A549 treated with AZD9567 at 1 μM for 4 hours (cell line): Measurements from ENCODE around the gene TSHZ2. TPM values are rescaled to one million over a fixed set of nuclear protein-coding genes. Genes with fewer than 3 reads are reported as not detected.

Source experiments
- total RNA-seq: library from RNA; stranded (reverse); fragments of 200-300 nt; extraction: Qiagen RNA extraction; gene quantifications from 5 replicates; pipeline ENCODE4 v1.2.3, GENCODE V29; 2022; ENCODE audit not compliant: insufficient read depth

TSHZ2 gene, protein sequence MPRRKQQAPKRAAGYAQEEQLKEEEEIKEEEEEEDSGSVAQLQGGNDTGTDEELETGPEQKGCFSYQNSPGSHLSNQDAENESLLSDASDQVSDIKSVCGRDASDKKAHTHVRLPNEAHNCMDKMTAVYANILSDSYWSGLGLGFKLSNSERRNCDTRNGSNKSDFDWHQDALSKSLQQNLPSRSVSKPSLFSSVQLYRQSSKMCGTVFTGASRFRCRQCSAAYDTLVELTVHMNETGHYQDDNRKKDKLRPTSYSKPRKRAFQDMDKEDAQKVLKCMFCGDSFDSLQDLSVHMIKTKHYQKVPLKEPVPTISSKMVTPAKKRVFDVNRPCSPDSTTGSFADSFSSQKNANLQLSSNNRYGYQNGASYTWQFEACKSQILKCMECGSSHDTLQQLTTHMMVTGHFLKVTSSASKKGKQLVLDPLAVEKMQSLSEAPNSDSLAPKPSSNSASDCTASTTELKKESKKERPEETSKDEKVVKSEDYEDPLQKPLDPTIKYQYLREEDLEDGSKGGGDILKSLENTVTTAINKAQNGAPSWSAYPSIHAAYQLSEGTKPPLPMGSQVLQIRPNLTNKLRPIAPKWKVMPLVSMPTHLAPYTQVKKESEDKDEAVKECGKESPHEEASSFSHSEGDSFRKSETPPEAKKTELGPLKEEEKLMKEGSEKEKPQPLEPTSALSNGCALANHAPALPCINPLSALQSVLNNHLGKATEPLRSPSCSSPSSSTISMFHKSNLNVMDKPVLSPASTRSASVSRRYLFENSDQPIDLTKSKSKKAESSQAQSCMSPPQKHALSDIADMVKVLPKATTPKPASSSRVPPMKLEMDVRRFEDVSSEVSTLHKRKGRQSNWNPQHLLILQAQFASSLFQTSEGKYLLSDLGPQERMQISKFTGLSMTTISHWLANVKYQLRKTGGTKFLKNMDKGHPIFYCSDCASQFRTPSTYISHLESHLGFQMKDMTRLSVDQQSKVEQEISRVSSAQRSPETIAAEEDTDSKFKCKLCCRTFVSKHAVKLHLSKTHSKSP (N-terminal part only)
- 0.01 TPM in 1 of 5 replicates, not detected in the others for total RNA-seq

DNA sequence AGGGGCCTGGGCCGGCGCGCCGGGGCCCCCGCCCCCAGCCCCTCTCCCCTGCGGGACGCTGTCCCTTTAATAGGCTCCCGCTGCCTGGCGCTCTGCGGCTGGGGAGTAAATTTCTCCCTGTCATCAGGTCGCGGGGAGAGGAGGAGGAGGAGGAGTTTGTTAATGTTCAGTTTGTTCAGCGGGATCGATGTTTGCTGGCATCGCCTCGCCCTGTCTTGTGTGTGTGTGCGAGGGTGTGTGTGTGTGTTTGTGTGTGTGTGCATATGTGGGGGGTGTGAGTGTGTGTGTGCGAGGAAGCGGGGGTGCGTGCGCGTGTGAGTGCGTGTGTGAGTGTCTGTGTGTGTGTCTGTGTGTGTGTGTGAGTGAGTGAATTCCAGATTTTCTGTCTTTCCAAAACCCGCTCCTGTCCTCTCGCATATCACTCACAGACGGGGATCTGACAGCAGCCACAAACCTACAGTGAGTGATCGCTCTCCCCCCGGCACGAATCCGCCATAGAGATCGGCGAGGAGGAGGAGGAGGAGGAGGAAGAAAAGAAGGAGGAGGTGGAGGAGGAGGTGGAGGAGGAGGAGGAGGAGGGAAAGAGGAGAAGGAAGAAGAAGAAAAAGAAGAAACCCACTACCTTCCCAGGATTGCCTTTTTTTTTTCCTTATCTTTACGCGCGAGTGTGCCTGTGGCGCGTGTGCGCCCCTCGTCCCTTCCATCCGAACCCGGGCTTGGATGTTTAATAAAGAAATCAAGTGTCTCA, at the start of gene TSHZ2:
Gene TSHZ2 (plus strand): TSS at position 169 of the 748 bp plus-strand sequence. CDS start 936 bp downstream, outside the sequence.

